ENCODE measurements around the gene ITGB6. TPM values are rescaled to one million over a fixed set of nuclear protein-coding genes. Genes with fewer than 3 reads are reported as not detected.
A peak's percentile ranks its signal among the peaks of the same experiment; 100 is the strongest.

Gene ITGB6
- total RNA-seq, 3 donors from 2014 or later (not counting 1 experiment from before 2014, with no cell fraction given) = not detected

DNA sequence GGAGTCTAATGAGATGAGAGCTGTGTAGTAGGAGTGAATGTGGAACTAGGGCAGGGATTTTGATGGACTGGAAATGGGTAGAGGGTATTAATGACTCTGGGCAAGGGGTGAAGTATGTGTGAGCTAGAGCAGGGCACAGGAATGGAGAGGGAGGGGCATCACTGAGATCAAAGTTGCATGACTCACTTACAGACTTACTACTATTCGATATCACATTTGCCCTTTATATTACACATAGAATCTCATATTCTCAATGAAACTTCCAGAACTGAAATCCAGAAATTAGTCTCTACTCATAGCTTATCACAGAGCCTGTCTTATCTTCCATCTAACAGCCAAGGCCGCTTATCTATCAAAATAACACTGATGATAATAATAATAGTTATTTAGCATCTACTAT, 20.0 kb upstream of the ITGB6 start:
- no peaks in the 10 kb centered on the region for H3K27me3 ChIP-seq (ENCODE audit: control insufficient read depth, insufficient read depth, low read length)
- Mint-ChIP-seq H3K27ac (no peak overlapping the region), H3K4me3 (no peak overlapping the region), H3K4me1 (peaks cover 7 to 8% of the 10 kb centered on the region in 2 donors), H3K27me3 (ENCODE audit: low read depth in 2 of 2) (peaks cover 31 to 38% of the 10 kb centered on the region in 2 donors), H3K36me3 (no peaks in the 10 kb centered on the region), H3K9me3 (no peaks in the 10 kb centered on the region)
- H3K36me3 ChIP-seq (ENCODE audit: control insufficient read depth, insufficient read depth, low read length) = no peaks in the 10 kb centered on the region
- intact Hi-C loops (cut with micrococcal nuclease) = no loop called here
- ATAC-seq (no peak), DNase-seq (no peak)
- no peak overlapping the region for H3K4me3 ChIP-seq (ENCODE audit: low read length)
- 70% methylated on average over 1 of the region's 2 CpGs for WGBS (ENCODE audit: insufficient coverage)
- TF ChIP-seq, protein P1, sequence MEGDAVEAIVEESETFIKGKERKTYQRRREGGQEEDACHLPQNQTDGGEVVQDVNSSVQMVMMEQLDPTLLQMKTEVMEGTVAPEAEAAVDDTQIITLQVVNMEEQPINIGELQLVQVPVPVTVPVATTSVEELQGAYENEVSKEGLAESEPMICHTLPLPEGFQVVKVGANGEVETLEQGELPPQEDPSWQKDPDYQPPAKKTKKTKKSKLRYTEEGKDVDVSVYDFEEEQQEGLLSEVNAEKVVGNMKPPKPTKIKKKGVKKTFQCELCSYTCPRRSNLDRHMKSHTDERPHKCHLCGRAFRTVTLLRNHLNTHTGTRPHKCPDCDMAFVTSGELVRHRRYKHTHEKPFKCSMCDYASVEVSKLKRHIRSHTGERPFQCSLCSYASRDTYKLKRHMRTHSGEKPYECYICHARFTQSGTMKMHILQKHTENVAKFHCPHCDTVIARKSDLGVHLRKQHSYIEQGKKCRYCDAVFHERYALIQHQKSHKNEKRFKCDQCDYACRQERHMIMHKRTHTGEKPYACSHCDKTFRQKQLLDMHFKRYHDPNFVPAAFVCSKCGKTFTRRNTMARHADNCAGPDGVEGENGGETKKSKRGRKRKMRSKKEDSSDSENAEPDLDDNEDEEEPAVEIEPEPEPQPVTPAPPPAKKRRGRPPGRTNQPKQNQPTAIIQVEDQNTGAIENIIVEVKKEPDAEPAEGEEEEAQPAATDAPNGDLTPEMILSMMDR (IDR thresholded peaks at IDR 0.05) = no peak
- no peaks in the 10 kb centered on the region for H3K9me3 ChIP-seq (ENCODE audit: control insufficient read depth, insufficient read depth, low read length)
- no peaks in the 10 kb centered on the region for H3K4me1 ChIP-seq (ENCODE audit: control insufficient read depth, insufficient read depth, low read length)
- no peak overlapping the region for H3K27ac ChIP-seq (ENCODE audit: low read length)

DNA sequence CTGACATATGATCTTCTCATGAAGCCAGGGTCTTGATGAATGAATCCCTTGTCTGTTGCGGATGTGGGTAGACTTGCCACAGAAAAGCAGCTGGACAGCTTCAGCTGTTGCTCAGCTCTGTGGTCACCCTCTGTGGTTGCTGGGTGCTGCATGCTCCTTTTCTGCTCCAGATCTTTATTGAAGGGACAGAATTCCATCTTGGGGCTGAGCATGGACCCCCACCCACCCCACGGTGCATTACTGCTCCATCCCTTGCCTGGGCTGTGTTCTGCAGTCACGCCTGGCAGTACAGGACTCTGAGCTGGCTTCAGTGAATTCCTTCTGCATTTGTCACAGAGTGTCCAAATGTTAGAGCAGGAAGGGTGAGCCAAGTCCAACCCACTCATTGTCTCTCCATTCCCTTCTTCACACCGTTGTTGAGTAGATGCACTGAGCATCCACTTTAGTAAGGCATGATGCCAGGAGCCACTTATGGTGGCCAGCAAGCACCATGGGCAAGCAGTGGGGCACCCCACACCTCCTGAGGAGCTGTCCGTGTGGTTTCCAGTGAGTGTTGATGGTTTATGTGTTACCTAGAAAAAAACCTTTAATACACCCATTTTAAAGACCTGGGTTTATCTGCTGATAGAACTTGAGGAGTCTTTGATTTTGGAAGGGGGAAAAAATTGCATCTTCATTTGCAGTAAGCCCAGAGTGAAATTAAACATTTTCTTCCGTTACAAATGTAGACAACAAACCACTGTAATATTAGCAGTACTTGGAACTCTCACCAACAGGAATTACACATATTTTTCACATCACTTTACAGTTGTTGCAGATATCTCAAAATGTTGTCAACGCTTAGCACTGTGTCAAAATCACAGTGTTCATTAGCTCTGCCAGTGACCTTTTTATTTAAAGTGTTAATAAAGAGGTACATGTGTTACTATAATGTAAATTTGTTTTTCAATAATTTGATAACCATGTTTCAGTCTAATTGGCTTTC, 14.7 kb upstream of the ITGB6 start:
- intact Hi-C loops (cut with micrococcal nuclease) = no loop called here
- WGBS (ENCODE audit: insufficient coverage) = 43% methylated on average over 6 of the region's 7 CpGs

DNA sequence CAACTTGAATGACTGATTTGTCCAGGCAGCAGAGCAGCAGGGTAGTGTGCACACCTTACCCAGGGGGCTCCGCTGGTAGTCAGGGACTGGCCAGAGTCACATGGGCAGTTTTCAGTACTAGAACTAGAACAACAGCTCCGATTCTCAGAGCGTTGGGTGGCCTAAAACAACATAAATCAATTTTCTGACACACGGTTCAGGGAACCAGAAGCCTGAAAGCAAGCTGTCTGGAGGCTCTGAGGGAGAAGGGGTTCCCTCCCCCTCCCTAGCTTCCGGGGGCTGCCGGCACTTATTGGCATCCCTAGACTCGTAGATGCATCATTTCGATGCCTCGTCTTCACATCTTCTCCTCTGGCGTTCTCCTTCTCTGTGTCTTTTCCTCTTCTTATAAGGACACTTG, 13.4 kb upstream of the ITGB6 start:
- TF ChIP-seq, protein P1 (IDR thresholded peaks at IDR 0.05) = no peak
- no peak overlapping the region for H3K27ac ChIP-seq (ENCODE audit: low read length)
- H3K4me1 Mint-ChIP-seq = peaks cover 34 to 37% of the 10 kb centered on the region in 2 donors
- WGBS (ENCODE audit: insufficient coverage) = 73% methylated on average over 10 of the region's 10 CpGs
- intact Hi-C loops (cut with micrococcal nuclease) = no loop called here
- peaks cover 2% of the 10 kb centered on the region for H3K27me3 ChIP-seq (ENCODE audit: control insufficient read depth, insufficient read depth, low read length)
- no peaks in the 10 kb centered on the region for H3K9me3 Mint-ChIP-seq
- no peaks in the 10 kb centered on the region for H3K36me3 ChIP-seq (ENCODE audit: control insufficient read depth, insufficient read depth, low read length)
- ATAC-seq (no peak), DNase-seq (no peak)
- peaks cover 37 to 56% of the 10 kb centered on the region in 2 donors for H3K27me3 Mint-ChIP-seq (ENCODE audit: low read depth in 2 of 2)
- H3K9me3 ChIP-seq (ENCODE audit: control insufficient read depth, insufficient read depth, low read length) = no peaks in the 10 kb centered on the region
- no peak overlapping the region for H3K4me3 Mint-ChIP-seq
- H3K36me3 Mint-ChIP-seq = no peaks in the 10 kb centered on the region
- H3K4me1 ChIP-seq (ENCODE audit: control insufficient read depth, insufficient read depth, low read length) = peaks cover 19% of the 10 kb centered on the region
- no peak overlapping the region for H3K4me3 ChIP-seq (ENCODE audit: low read length)
- H3K27ac Mint-ChIP-seq = no peak overlapping the region

More for the DNA sequence above, 14.7 kb upstream of the ITGB6 start:
- H3K27ac Mint-ChIP-seq = peak overlapping the region in 1 of 2 donors; percentile 27
- H3K9me3 ChIP-seq (ENCODE audit: control insufficient read depth, insufficient read depth, low read length) = no peaks in the 10 kb centered on the region
- H3K27me3 ChIP-seq (ENCODE audit: control insufficient read depth, insufficient read depth, low read length) = peaks cover 2% of the 10 kb centered on the region
- no peaks in the 10 kb centered on the region for H3K36me3 ChIP-seq (ENCODE audit: control insufficient read depth, insufficient read depth, low read length)
- peak overlapping the region; percentile 45 for H3K4me3 Mint-ChIP-seq
- peaks cover 24 to 28% of the 10 kb centered on the region in 2 donors for H3K4me1 Mint-ChIP-seq
- peaks cover 42 to 56% of the 10 kb centered on the region in 2 donors for H3K27me3 Mint-ChIP-seq (ENCODE audit: low read depth in 2 of 2)
- H3K9me3 Mint-ChIP-seq = no peaks in the 10 kb centered on the region
- H3K27ac ChIP-seq (ENCODE audit: low read length) = no peak overlapping the region
- ATAC-seq (peak; percentile 62 to 81 (median 68)), DNase-seq (peak in 1 of 2 donors; percentile 35)
- no peak overlapping the region for H3K4me3 ChIP-seq (ENCODE audit: low read length)
- peaks cover 14% of the 10 kb centered on the region for H3K4me1 ChIP-seq (ENCODE audit: control insufficient read depth, insufficient read depth, low read length)
- no peaks in the 10 kb centered on the region for H3K36me3 Mint-ChIP-seq
- TF ChIP-seq, protein P1 (IDR thresholded peaks at IDR 0.05) = no peak
